Lower leg skin (tissue), 3 donors: Measurements from ENCODE around the gene GATA5.

Experiments used
- POLR2A ChIP-seq, 2 donors: fragments of 450-650 bp; IDR thresholded peaks; one replicate each; pipeline ENCODE4 v1.6.1; 2016 to 2017; ENCODE audit warnings: antibody characterized with exemption in 2 of 2, mild to moderate bottlenecking in 1 of 2, moderate library complexity in 1 of 2
- TF ChIP-seq, protein P1 (sequence below), 3 donors: fragments of 450-650 bp; IDR thresholded peaks; one replicate each; pipeline ENCODE4 v1.5.1; 2016; ENCODE audit warnings: antibody characterized with exemption in 3 of 3, mild to moderate bottlenecking in 3 of 3, moderate library complexity in 2 of 3

DNA sequence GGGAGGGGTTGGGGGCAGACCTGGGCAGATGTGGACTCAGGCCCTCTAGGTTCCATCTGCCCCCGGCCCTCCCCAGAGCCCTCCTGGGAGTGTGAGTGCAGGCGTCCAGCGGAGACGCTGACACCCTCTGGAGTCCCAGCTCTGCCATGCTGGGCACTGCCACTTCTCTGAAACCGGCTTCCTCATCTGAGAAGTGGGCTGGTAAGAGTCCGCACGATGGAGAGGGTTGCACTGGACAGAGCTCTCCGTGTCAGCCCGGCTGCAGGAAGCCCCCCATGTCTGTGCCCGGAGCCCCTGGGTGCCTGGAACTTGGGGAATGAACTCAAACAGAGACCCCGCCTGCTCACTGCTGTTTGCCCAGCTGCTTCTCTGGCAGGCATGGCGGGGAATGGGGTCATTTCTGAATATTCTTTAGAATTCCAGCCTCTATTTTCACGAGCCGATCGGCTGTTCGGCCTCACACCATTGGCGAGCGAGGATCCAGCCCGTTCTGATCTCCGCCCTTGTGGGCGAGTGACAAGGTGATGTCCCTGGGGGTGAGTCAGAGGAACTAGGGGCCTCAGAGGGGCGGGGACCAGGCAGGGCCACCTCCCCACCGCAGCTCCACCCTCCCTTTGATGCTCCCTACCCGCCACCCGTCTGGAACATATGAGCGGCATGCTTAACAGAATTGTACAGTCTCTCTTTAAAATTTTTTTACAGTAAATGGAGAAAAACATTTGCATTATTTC, 47.8 kb upstream of the GATA5 start:
- TF ChIP-seq, protein P1, sequence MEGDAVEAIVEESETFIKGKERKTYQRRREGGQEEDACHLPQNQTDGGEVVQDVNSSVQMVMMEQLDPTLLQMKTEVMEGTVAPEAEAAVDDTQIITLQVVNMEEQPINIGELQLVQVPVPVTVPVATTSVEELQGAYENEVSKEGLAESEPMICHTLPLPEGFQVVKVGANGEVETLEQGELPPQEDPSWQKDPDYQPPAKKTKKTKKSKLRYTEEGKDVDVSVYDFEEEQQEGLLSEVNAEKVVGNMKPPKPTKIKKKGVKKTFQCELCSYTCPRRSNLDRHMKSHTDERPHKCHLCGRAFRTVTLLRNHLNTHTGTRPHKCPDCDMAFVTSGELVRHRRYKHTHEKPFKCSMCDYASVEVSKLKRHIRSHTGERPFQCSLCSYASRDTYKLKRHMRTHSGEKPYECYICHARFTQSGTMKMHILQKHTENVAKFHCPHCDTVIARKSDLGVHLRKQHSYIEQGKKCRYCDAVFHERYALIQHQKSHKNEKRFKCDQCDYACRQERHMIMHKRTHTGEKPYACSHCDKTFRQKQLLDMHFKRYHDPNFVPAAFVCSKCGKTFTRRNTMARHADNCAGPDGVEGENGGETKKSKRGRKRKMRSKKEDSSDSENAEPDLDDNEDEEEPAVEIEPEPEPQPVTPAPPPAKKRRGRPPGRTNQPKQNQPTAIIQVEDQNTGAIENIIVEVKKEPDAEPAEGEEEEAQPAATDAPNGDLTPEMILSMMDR (IDR thresholded peaks at IDR 0.05), result no peak
- no peak for TF ChIP-seq POLR2A (IDR thresholded peaks at IDR 0.05)
